Hematopoietic multipotent progenitor cell treated with erythropoietin and hydrocortisone succinate and interleukin-3 and kit ligand, for 6 days (in vitro differentiated cells): ENCODE results near the gene AP2M1.

Experiments
- DNase-seq: peaks from one replicate; pipeline ENCODE4 v3.0.0-alpha.2; 2015

AP2M1 gene

DNA sequence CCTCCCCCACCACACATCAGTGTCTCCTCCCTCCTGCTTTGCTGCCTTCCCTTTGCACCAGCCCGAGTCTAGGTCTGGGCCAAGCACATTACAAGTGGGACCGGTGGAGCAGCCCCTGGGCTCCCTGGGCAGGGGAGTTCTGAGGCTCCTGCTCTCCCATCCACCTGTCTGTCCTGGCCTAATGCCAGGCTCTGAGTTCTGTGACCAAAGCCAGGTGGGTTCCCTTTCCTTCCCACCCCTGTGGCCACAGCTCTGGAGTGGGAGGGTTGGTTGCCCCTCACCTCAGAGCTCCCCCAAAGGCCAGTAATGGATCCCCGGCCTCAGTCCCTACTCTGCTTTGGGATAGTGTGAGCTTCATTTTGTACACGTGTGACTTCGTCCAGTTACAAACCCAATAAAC, 9.0 kb downstream of the AP2M1 start:
- no peak for DNase-seq

DNA sequence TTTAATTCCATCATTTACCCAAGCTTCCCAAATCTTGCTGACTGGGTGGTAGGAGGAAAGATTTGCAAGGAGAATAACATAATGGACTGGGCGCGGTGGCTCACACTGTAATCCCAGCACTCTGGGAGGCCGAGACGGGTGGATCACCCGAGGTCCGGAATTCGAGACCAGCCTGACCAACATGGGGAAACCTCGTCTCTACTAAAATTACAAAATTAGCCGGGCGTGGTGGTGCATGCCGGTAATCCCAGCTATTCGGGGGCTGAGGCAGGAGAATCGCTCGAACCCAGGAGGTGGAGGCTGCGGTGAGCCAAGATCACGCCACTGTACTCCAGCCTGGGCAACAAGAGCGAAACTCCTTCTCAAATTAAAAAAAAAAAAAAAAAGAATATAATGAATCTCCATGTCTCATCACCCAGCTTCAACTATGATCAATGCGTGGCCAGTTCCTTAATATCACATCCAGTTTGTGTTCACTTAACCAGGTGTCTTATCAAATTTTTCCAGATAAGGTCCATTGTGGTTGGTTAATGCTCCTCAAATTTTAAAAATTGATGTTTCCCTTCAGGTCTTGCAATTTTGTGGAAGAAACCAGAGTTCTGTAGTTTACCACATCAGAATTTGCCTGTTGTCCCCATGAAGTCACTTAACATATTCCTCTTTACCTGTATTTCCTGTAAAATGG, 10.0 kb downstream of the AP2M1 start:
- peak; percentile 73 for DNase-seq

DNA sequence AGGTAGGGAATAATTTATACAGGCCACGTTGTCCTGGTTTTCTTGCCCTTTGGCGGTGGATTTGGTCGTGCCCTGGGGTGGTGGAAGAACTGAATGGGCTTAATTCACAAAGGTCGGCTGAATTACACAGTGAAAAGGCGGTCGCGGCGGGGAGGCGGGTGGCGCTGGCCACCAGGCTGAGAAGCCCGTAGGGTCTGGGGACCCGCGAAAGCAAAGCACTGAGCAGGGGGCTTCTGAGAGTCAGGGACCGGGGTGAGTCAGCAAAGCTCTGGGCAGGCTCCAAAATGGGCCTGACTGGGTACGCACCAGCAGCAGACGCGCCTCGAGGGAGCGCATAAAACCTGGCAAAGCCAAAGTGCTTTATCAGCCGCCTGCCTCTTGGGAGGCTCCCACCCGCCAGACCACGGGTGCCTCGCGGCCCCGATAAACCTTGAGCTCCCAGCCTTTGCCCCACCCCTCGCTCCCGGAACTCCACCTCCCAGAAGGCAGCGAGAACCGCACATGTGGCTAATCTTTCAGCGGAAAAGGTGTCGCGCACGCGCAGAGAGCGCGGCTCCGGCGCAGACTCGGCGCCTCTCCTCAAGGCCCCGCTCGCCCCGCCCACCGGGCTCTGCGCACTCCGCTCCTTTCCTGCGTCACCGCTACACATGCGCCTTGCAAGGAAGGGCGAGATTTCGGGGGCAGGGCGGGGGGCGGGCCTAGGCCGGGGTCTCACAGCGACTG, 11.0 kb downstream of the AP2M1 start:
- peak; percentile 99 for DNase-seq

DNA sequence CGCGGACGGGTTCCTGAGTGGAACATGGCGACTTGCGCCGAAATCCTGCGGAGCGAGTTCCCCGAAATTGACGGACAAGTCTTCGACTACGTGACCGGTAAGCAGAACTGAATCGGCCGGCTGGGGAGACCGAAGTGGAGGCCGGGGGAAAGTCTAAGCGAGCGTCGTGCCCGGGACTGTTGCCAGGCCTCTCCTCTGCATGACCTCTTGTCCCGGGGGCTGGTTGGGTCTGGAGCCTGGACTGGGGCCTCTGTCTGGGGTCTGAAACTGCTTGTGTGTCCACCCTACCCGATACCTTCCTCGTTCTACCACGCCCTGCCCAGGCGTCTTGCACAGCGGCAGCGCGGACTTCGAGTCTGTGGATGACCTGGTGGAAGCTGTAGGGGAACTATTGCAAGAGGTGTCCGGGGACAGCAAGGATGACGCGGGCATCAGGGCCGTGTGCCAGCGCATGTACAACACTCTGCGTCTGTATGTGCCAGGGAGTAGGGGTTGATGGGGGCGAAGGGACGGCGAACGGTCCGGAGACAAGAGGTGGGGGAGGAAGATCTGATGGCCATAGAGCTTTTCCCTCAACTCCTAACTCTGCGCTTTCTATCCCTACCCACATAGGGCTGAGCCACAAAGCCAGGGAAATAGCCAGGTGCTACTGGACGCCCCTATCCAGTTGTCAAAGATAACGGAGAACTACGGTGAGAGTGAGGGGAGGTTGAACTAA, 11.7 kb downstream of the AP2M1 start, which contains the start of gene ABCF3:
Gene ABCF3 (plus strand): TSS at position 16 of the 718 bp plus-strand sequence. CDS start 9 bp downstream, at position 25.
- DNase-seq: peak; percentile 50

DNA sequence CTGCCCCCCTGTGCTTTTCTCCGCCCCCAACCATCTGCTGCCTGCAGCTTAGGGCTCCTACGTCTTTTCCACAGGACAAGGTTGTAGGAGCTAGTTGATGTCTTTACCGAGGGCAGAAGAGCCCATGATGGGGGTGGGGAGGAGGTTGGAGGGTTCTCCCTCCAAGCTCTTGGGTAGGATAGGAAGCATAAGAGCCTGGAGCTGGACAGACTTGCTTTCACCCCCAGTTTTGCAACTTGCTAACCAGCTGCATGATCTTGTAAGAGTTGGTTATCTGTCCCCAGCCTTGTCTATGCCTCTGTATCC, 12.2 kb downstream of the AP2M1 start:
- peak; percentile 30 for DNase-seq

DNA sequence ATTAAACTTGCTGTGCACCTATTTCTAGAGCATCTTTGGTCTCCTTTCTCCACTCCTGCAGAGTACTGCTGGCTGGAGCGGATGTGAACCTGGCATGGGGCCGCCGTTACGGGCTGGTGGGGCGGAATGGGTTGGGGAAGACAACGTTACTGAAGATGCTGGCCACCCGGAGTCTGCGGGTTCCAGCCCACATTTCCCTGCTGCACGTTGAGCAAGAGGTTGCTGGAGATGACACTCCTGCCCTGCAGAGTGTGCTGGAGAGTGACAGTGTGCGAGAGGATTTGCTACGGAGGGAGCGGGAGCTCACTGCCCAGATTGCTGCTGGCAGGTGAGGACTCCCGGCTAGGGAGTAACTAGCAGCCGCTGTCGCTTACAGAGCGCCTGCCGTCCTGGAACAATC, 13.4 kb downstream of the AP2M1 start:
- DNase-seq: no peak

DNA sequence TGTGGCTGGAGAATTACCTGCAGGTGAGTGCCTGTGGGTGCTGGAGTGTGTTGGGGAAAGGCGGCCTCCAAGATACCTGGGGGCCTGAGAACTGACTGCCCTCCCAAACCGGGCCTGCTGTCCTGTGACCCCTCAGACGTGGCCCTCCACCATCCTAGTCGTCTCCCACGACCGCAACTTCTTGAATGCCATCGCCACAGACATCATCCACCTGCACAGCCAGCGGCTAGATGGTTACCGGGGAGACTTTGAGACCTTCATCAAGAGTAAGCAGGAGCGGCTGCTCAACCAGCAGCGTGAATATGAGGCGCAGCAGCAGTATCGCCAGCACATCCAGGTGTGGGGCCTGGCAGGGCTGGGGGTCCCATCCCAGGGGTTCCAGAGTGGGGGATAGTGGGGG, 14.8 kb downstream of the AP2M1 start:
- DNase-seq: no peak

DNA sequence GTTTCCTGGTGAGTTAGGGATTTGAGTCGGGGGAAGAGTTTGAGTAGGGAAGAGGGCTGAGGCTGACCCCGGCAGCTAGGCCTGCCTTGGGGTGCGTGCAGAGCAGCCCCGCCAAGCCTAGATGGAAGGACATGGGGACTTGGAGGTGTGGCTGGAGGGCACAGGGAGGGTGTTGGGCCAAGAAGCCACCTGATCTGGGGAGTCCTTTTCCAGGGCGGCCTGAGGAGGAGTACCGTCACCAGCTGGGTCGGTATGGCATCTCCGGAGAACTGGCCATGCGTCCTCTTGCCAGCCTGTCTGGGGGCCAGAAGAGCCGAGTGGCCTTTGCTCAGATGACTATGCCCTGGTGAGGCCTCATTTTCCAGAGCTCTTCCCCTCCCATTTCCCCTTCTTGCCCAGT, 18.2 kb downstream of the AP2M1 start:
- no peak for DNase-seq

DNA sequence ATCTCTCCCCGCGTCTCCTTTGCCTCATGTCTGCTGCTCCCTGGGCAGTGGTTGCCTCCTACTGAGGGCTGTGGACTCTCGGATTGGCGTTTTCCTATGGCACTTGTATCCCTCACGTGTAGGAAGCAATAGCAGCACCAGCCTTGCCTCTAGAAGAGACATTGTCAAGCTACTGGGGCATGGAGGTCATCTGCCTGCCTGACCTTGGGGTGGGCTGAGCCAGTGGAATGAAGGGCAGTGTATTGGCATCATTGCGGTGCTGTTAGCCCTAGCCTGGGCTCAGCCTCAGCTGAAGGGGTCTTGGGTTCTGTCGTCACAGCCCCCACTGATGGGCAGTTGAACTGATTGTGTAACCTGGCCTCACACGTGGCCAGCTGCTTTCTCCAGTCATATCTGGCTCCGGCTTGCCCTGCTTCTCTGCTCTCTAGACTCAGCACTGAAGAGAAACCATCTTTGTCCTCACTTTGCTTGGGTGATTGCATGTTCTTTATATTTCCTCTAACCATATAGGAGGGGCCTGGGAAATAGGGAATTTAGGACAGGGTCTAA, 19.4 kb downstream of the AP2M1 start:
- DNase-seq: no peak

DNA sequence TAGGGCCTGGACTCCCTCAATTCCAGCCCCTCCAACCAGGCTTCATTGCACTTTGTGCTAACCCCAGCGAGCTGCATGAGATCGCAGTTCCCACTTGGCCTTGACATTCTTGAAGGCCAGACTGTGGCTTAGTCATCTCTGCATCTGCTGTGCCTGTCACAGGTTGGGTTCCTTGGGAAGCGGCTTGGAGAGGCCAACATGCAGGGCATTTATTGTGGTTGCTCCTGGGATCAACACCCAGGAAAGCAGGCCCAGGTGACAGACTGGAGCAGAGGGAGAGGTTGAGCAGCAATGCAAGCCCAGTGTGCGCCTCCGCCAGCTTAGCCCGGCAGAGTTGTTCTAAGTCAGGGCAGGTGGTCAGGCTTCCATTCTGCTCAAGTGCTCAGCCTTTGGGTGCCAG, 21.9 kb downstream of the AP2M1 start:
- DNase-seq: no peak

DNA sequence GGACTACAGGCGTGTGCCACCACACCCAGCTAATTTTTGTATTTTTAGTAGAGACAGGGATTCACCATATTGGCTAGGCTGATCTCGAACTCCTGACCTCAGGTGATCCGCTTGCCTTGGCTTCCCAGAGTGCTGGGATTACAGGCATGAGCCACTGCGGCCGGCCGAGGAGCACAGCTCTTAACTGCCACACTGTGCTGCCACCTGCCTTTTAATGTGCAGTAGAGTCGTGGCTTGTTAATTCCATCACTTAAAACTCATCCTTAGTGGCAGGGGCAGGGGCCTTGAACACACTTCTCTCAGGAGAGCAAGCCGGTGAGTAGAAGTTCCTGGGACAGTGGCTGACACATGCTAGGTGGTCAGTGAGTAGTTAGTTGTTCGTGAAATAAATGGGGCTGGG, 23.9 kb downstream of the AP2M1 start:
- DNase-seq: no peak

DNA sequence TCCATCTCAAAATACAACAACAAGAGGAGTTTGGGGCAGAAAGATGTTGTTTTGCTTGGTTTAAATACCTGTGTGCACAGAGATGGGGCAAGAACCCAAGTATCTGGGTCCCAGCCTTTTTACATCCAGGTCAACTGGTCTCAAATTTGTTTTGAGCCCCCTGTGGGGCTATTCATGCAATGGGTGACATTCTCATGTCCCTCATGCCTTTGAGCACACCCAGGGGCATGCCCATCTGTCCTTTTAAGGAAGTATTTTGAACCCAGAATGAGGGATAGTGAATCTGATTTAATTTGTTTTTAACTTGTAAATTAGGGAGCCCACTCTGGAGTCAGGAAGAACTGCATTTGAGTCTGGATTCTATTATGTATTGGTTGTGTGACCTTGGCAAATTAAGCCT, 26.2 kb downstream of the AP2M1 start:
- no peak for DNase-seq

DNA sequence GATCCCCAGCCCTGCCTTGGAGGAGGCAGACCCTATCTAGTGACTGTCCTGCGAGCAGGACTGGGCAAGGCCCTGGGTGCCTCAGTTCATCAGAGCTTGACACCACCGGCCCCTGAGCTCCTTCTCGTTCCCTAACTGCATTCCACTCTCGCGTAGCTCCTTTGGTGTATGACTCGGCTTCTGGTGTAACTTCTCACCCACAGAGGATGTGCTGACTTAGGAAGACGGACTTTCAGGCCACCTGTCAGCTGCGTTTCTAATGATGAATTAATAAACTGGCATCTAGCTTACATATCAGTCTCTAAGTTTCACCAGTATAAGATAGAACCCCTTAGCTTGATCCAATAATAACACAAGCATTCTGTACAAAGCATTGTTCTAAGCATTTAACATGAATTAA, 28.9 kb downstream of the AP2M1 start:
- no peak for DNase-seq

DNA sequence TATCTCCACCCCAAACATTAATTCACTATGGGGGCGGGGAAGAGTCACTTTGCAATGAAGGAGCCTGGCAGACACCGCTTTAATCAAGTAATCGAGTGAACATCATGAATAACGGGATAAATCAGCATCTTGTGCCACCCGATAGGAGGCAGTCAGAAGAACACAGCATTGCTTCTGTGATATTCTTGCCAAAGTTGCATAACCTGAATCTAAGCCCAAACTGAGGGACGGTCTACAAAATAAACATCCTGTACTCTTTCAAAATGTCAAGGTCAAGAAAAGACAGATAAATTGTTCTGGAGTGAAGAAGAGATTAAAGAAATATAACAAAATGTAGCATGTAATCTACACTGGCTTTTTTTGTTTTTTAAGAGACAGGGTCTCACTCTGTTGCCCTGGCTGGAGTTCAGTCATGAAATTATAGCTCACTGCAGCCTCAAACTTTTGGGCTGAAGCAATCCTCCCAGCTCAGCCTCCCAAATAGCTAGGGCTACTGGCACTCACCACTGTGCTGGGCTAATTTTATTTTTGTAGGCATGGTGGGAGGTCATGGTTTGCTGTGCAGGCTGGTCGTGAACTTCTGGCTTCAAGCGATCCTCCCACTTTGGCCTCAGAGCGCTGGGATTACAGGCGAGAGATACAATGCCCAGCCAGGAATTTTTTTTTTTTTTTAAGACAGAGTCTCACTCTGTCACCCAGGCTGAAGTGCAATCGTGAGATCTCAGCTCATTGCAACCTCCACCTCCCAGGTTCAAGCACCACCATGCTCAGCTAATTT, 34.7 kb downstream of the AP2M1 start:
- DNase-seq: no peak

DNA sequence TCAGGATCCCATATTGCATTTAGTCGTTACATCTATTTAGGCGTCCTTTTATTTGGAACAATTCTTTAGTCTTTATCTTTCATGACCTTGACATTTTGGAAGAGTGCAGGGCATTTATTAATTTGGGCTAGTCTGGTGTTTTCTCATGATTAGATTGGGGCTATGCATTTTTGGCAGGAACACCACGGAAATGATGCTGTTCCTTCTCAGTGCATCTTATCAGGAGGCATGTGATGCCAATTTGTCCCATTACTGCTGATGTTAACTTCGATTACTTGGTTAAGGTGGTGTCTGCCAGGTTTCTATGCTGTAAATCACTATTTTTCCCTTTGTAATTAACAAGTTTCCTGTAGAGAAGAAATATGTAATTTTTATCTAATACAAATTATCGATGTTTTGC, 36.6 kb downstream of the AP2M1 start:
- DNase-seq: peak; percentile 34

DNA sequence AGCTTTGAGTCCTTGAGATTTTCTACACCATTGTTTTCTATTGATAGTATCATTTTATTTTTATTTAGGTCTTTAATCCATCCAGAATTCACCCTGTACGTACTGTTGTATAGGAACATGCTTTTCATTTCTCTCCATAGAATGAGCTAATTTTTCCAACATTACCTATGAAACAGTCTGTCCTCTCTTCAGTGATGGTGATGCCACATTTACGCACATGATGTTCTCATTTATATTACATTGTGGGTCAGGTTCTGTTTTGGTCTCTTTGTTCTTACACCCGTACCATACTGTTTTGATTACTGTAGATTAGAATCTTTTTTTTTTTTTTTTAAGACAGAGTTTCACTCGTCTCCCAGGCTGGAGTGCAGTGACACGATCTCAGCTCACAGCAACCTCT, 37.1 kb downstream of the AP2M1 start:
- DNase-seq: no peak

DNA sequence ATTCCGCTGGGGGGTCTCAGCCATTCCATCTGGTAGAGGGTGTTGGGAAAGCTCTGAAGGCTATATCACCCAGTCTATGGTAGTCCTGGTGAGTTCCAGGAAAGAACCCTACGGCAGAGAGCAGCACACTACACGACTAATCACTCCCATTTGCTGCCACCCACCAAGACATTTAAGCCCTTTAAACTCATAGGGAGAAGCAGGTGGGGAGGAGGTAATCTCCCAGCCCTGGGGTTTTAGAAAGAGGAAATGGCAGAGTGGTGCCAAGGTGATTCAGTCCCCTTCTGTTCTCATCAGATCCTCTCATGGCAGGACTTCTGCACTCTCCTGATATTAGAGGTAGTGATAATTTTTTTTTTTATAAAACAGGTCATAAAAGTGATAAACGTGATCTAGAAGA, 44.2 kb downstream of the AP2M1 start:
- no peak for DNase-seq

DNA sequence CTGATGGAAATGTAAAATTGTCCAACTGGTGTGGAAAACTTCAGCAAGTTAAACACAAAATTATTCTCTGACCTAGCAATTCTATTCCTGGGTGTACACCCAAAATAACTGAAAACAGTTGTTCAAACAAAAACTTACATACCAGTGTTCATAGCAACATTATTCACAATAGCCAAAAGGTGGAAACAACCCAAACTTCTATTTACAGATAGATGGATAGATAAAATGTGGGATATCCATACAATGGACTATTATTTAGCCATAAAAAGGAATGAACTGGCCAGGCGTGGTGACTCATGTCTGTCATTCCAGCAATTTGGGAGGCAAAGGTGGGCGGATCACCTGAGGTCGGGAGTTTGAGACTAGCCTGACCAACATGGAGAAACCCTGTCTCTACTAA, 47.9 kb downstream of the AP2M1 start:
- DNase-seq: no peak

DNA sequence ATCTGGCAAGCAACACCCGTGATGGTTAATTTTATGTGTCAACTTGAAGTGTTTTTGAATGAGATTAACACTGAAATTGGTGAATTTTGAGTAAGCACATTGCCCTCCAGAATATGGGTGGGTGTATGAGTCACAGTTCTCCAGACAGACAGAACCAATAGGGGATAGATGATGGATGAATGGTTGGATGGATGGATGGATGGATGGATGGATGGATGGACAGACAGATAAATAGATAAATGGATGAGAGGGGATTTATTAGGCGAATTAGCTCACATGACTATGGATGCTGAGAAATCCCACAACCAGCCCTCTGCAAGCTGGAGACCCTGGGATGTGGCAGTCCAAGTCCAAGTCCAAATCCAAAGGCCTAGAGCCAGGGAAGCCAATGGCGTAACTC, 49.3 kb downstream of the AP2M1 start:
- no peak for DNase-seq

DNA sequence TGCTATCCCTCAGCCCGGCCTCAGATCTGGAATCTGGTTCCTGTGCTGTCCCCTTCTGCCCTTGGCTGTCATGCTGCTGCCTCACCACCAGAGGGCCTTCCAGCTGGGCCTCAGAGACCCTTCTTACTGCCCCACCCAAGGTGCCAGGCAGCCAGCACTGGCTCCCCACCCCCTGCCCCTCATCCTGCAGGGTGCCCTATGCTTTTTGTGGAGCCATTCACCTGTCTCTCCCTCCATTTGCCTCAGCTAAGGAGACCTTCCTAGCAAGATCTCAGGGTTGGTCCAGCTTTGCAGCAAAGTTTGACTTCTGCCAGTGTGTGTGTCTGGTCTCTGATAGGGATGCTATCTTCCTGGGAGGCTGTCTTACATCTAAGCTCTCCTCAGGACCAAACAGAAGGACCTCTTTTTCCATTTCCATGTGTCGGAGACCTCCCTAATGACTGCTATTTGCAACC, 52.9 kb downstream of the AP2M1 start:
- DNase-seq: peak; percentile 73

DNA sequence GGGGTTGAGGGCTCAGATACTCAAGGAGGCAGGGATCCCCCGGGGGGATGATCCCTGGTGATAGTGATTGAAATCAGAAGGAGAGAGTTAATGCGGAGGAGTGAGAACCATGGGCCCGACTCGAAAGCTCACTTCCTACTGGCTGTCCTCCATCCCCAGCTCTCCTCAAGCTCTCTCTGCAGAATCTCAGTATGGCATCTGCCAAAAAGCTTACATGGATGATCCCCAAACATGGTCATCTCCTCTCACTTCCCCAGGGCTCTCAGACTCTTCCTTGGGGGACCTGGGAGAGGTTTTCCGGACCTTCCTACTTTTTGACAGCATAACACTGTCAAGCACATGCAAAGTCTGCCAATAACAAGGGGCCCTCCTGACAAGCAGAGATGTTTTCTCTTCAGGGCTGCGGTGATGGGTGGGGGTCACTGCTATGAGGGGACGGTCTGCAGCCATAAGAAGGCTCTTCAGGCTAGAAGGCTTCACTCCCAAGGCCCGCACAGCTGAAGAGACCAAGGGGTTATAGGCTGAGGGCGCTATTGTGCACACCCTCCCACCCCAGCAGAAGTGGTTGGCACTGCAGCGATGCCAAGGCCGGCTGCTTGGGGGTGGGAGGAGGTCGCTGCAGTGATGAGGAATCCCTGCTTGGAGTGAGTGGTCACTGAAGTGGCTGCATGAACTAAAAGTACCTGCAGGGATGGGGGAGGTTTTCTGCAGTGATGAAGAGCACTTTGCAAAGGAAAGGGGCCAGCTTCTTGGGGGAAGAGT, 53.9 kb downstream of the AP2M1 start:
- no peak for DNase-seq

DNA sequence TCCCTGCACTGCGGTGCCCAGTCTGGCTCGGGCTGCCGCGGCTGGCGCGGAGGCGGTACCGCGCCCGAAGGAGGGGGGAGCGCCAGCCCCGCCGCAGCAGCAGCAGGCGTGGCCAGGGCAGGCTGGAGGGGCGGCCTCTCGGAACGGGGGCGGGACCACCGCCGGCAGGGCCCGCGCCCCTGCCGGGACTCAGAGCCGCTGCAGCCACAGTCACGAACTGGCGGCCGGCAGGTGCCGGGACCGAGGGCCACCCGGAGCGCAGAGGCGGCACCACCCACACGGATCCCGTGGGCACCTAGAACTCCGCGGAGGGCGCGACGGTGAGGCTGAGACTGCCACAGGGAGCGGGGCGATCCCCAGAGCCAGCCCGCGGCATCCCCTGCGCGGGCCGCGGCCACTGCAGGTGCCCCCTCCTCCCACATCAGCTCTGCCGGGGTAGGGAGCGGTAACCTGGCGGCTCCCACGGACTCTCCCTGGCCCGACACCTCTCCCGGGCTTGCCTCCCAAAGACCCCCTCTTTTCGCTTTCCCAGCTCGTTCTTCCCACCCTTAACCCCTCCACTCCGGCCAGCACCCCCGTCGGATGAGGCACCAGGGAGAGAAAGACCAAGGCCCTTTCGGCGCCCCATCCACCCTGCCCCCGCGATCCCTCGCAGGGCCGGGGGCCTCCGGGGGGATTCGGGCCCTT, 54.9 kb downstream of the AP2M1 start, which contains the start of gene VWA5B2:
Gene VWA5B2 (plus strand): TSS at position 192 of the 687 bp plus-strand sequence. CDS start 944 bp downstream, outside the sequence.
- peak; percentile 79 for DNase-seq
